Calu3 (cell line): Measurements from ENCODE around the gene TBC1D9B. TPM values are rescaled to one million over a fixed set of nuclear protein-coding genes. Genes with fewer than 3 reads are reported as not detected.
A peak's percentile ranks its signal among the peaks of the same experiment; 100 is the strongest.

Experiments used
- BruUV-seq: library from RNA; stranded (reverse); fragments of 400-500 nt; replicated peaks from 2 replicates; lab custom pipeline; 2021; lab: Mats Ljungman, UMichigan
- CTCF ChIA-PET: fragments of 300-600 bp; sonication (Branson Sonifier 250); formaldehyde crosslinking; loops from one replicate; lab custom pipeline; 2022; ENCODE audit warnings: antibody characterized with exemption; lab: Charles Lee
- DNase-seq: peaks from one replicate; pipeline ENCODE4 v3.0.0; 2022
- H3K27ac Mint-ChIP-seq: one replicate; pipeline ENCODE4 v1.8.0; 2022; ENCODE audit warnings: mixed read lengths; ENCODE audit not compliant: unreplicated experiment
- H3K27me3 Mint-ChIP-seq: one replicate; pipeline ENCODE4 v1.8.0; 2022; ENCODE audit warnings: mixed read lengths; ENCODE audit not compliant: unreplicated experiment
- H3K36me3 Mint-ChIP-seq: one replicate; pipeline ENCODE4 v1.8.0; 2022; ENCODE audit warnings: mild to moderate bottlenecking, moderate library complexity, mixed read lengths; ENCODE audit not compliant: insufficient read depth, unreplicated experiment
- H3K4me1 Mint-ChIP-seq: one replicate; pipeline ENCODE4 v1.8.0; 2022; ENCODE audit warnings: mild to moderate bottlenecking, low read depth, mixed read lengths; ENCODE audit not compliant: unreplicated experiment
- H3K4me3 Mint-ChIP-seq: one replicate; pipeline ENCODE4 v1.8.0; 2022; ENCODE audit warnings: mild to moderate bottlenecking, low read depth, moderate library complexity, mixed read lengths; ENCODE audit not compliant: unreplicated experiment
- H3K9me3 Mint-ChIP-seq: one replicate; pipeline ENCODE4 v1.8.0; 2022; ENCODE audit warnings: low read depth, mixed read lengths; ENCODE audit not compliant: unreplicated experiment
- intact Hi-C: fragments of 100-400 bp; cut with micrococcal nuclease; formaldehyde crosslinking; loops from one replicate; pipeline ENCODE4 v1.10.0; 2022; ENCODE audit not compliant: unreplicated experiment
- total RNA-seq: library from RNA; stranded (reverse); gene quantifications from 2 replicates; pipeline ENCODE4 v1.2.3, GENCODE V29; 2022
- TF ChIP-seq, protein P1 (sequence below): fragments of 200-600 bp; IDR thresholded peaks from one replicate; pipeline ENCODE4 v1.8.0; 2022; ENCODE audit warnings: antibody characterized with exemption; ENCODE audit not compliant: unreplicated experiment

TBC1D9B gene
- total RNA-seq, 1 experiment from 2014 or later: 148 TPM

DNA sequence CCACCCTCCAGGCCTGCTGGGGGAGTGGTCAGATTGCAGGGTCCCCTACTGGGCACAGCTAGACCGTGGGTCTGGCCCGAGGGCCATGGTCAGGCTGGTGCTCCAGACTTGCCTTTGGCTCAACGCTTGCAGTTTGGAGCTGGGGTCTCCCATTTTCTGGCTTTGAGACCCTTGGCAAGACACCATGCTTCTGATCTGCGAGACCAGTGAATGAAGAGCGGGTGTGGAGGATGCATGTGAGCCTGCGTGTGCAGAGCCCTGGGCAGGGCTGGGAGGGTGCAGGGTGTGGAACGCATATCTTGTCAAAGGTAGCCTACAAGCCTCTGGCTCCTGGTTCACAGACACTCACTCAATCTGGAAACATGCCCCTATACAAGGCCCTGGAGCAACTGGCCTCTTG, 43.0 kb downstream of the TBC1D9B start:
- Mint-ChIP-seq H3K27ac (no peak overlapping the region), H3K4me1 (no peaks in the 10 kb centered on the region), H3K36me3 (peaks cover 57% of the 10 kb centered on the region), H3K4me3 (no peak overlapping the region), H3K27me3 (no peaks in the 10 kb centered on the region), H3K9me3 (peaks cover 3% of the 10 kb centered on the region)
- CTCF ChIA-PET: no interaction called here
- TF ChIP-seq, protein P1, sequence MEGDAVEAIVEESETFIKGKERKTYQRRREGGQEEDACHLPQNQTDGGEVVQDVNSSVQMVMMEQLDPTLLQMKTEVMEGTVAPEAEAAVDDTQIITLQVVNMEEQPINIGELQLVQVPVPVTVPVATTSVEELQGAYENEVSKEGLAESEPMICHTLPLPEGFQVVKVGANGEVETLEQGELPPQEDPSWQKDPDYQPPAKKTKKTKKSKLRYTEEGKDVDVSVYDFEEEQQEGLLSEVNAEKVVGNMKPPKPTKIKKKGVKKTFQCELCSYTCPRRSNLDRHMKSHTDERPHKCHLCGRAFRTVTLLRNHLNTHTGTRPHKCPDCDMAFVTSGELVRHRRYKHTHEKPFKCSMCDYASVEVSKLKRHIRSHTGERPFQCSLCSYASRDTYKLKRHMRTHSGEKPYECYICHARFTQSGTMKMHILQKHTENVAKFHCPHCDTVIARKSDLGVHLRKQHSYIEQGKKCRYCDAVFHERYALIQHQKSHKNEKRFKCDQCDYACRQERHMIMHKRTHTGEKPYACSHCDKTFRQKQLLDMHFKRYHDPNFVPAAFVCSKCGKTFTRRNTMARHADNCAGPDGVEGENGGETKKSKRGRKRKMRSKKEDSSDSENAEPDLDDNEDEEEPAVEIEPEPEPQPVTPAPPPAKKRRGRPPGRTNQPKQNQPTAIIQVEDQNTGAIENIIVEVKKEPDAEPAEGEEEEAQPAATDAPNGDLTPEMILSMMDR: no peak
- BruUV-seq: no TSS peak
- no peak for DNase-seq
- intact Hi-C loops: no loop called here

DNA sequence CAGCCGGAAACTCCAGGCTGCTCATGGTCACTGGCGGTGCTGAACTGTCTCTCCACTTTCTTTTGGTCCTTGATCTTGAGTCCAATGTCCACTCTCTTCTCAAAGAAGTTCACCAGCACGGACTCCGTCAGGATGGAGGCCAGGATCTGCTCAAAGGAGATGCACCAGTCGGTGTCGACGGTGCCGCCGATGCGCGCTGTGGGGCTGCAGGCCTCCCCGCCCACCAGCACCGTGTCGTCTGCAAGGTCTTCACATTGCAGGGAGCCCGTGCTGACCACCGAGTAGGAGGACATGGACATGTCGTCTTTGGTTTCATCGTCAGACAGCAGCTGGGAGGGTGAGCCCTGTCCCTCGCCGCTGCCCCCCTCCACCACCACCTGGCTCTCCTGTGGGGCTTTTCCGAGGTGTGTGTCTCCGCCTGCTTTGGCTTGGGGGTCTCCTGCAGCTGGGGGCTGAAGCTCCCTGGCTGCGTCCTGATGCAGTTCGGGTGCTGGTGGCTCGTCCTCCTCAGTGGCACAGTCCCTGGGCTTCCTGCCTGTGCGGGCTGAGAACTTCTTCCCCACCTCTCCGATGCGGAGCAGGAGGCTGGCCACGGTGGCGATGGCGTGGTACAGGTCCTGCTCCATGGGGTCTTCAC, 44.1 kb downstream of the TBC1D9B start:
- TF ChIP-seq, protein P1: no peak
- Mint-ChIP-seq H3K36me3 (peaks cover 61% of the 10 kb centered on the region), H3K4me1 (no peaks in the 10 kb centered on the region), H3K4me3 (no peak overlapping the region), H3K27ac (no peak overlapping the region), H3K27me3 (no peaks in the 10 kb centered on the region), H3K9me3 (peaks cover 3% of the 10 kb centered on the region)
- CTCF ChIA-PET: interaction anchor here (0.8 kb wide), 1 partner anchor 13 kb away, joined by 3 read pairs; no protein-coding TSS in a partner anchor
- intact Hi-C loops: no loop called here
- no peak for DNase-seq
- no TSS peak for BruUV-seq

DNA sequence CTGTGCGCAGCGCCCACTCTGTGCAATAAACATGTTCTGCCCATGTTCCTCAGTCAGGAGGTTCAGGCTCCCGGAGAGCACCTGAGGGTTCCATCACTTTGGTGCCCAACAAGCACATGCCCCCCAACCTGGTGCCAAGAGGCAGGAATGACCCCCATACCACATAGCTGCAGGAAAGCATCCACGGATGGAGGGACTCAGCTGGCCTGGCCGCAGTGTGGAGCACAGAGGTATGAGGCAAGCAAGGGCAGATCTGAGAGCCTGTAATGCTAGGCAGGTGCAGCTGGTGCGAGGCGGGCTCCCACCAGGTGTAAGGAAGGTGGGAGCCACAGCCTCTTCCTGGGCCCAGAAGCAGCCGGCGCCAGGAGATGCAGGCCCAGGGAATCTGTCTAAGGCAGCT, 44.8 kb downstream of the TBC1D9B start:
- no peak overlapping the region for H3K4me3 Mint-ChIP-seq
- no peaks in the 10 kb centered on the region for H3K27me3 Mint-ChIP-seq
- DNase-seq: no peak
- peaks cover 61% of the 10 kb centered on the region for H3K36me3 Mint-ChIP-seq
- CTCF ChIA-PET: interaction anchor here (0.8 kb wide), 1 partner anchor 14 kb away, joined by 3 read pairs; no protein-coding TSS in a partner anchor
- peaks cover 3% of the 10 kb centered on the region for H3K9me3 Mint-ChIP-seq
- TF ChIP-seq, protein P1: no peak
- H3K27ac Mint-ChIP-seq: no peak overlapping the region
- BruUV-seq: no TSS peak
- intact Hi-C loops: no loop called here
- H3K4me1 Mint-ChIP-seq: no peaks in the 10 kb centered on the region

DNA sequence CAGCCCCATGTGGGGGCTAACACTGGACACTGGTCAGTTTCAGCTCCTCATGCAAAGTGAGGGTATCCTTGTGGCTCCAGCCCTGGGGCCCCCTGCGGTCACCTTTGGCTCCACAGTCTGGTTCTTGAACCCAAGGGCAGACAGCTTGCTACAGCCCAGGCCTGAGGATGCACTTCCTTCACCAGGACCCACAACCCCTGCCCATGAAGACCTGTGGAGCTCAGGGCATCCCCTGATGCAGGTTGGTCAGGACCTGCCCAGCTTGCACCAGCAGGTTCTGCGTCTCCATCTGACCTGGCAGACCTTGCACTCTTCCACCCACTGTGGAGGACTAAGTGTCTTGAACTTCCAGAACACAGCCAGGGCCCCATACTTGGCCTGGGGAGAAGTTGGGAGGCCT, 45.4 kb downstream of the TBC1D9B start:
- Mint-ChIP-seq H3K36me3 (peaks cover 66% of the 10 kb centered on the region), H3K27me3 (no peaks in the 10 kb centered on the region), H3K9me3 (peaks cover 3% of the 10 kb centered on the region), H3K4me1 (no peaks in the 10 kb centered on the region), H3K27ac (no peak overlapping the region), H3K4me3 (no peak overlapping the region)
- TF ChIP-seq, protein P1: no peak
- BruUV-seq: TSS peak; percentile 2
- DNase-seq: no peak
- intact Hi-C loops: no loop called here
- CTCF ChIA-PET: interaction anchor here (0.6 kb wide), 1 partner anchor 36 kb away, joined by 3 read pairs; no protein-coding TSS in a partner anchor
